DMS153 (cell line): Measurements from ENCODE around the gene GMCL2.

Experiments
- DNase-seq: peaks from one replicate; lab custom pipeline; 2025; lab: John Stamatoyannopoulos, UW

GMCL2 gene

DNA sequence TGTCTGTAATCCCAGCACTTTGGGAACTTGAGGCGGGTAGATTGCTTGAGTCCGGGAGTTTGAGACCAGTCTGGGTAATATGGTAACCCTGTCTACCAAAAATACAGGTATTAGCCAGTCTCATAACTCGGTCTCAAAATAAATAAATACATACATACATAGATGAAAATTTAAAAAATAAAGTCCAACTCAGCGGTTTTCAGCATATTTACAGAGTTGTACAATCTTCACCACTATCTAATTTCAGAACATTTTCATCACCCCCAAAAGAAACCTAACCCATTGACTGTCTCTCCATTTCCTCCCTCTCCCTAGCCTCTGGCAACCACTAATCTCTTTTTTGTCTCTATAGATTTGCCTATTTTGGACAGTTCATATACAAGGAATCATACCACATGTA, 45.6 kb downstream of the GMCL2 start:
- no peak for DNase-seq

DNA sequence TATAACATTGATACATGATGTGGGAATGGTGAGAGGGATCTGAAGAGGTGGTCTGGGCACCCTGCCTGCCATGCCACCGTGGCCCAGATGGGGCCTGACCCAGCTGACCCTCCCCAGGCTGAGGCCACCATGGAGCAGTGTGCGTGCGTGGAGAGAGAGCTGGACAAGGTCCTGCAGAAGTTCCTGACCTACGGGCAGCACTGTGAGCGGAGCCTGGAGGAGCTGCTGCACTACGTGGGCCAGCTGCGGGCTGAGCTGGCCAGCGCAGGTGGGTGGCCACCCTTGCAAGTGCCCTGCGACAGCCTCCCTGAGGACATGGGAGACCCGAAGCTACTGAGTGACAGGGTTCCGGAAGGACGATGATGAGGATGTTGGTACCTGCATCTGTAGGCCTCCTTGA, 49.2 kb downstream of the GMCL2 start:
- no peak for DNase-seq

DNA sequence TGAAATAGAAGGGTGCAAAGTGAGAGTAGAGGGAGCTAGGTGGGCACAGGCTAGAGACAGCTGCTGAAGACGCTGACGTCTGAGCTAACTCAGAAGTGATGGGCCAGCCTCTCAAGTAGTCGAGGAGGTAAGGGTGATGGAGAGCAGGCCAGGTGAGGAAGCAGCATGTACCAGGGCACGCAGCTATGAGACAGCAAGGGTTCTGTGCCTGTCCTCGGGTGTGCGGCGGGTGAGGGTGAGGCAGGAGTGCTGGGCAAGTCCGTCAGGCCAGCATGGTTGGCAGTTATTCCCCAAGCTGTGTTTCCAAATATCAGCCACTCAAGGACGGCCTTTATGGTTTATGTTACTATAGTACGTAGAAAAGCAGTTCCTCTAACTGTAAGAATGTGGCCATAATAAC, 50.2 kb downstream of the GMCL2 start:
- DNase-seq, result no peak
